OCI-LY3 (cell line): ENCODE results near the gene STARD3.

ENCODE experiments used
- H2AFZ ChIP-seq: fragments of 200-600, 300-600 bp; shearing (Covaris generic); 2 replicates; pipeline ENCODE4 v1.6.0; 2014; ENCODE audit warnings: antibody characterized with exemption, low read depth, low read length
- H3K27ac ChIP-seq: fragments of 200-600, 300-600 bp; sonication (generic); 2 replicates; pipeline ENCODE4 v1.5.1; 2014; ENCODE audit warnings: mild to moderate bottlenecking, low read length, moderate library complexity, mixed read lengths
- H3K27me3 ChIP-seq: fragments of 200-600, 300-600 bp; sonication (generic); 2 replicates; pipeline ENCODE4 v1.6.1; 2014; ENCODE audit warnings: low read depth, low read length, mixed read lengths
- H3K36me3 ChIP-seq: fragments of 200-600, 300-600 bp; sonication (generic); replicated peaks from 2 replicates; pipeline ENCODE3; 2014; ENCODE audit warnings: low read depth, low read length, mixed read lengths
- H3K4me1 ChIP-seq: fragments of 300-600, 200-600 bp; sonication (generic); 2 replicates; pipeline ENCODE4 v1.6.1; 2014; ENCODE audit warnings: low read length, mixed read lengths
- H3K4me2 ChIP-seq: fragments of 200-600, 300-600 bp; sonication (generic); 2 replicates; pipeline ENCODE4 v1.6.1; 2014; ENCODE audit warnings: low read length, mixed read lengths
- H3K4me3 ChIP-seq: fragments of 300-600, 200-600 bp; sonication (generic); 2 replicates; pipeline ENCODE4 v1.5.1; 2014; ENCODE audit warnings: antibody characterized with exemption, mild to moderate bottlenecking, low read length, moderate library complexity
- H3K79me2 ChIP-seq: fragments of 300-600, 200-600 bp; shearing (Covaris generic); 2 replicates; pipeline ENCODE4 v1.6.1; 2014; ENCODE audit warnings: mild to moderate bottlenecking, low read length, mixed read lengths
- H3K9ac ChIP-seq: fragments of 300-600, 200-600 bp; shearing (Covaris generic); 2 replicates; pipeline ENCODE4 v1.6.0; 2014; ENCODE audit warnings: mild to moderate bottlenecking, low read length, moderate library complexity
- H3K9me3 ChIP-seq: fragments of 200-600, 300-600 bp; shearing (Covaris generic); 2 replicates; pipeline ENCODE4 v1.6.1; 2014; ENCODE audit warnings: low read length, mixed read lengths; ENCODE audit not compliant: insufficient read depth
- H4K20me1 ChIP-seq: fragments of 200-600, 300-600 bp; sonication (generic); 2 replicates; pipeline ENCODE4 v1.6.1; 2016; ENCODE audit warnings: low read length, mixed read lengths; ENCODE audit not compliant: insufficient read depth
- CTCF ChIP-seq: fragments of 200-600, 300-600 bp; sonication (generic); IDR thresholded peaks from 2 replicates; pipeline ENCODE4 v1.5.1; 2014; ENCODE audit warnings: antibody characterized with exemption, low read length, low read depth
- EZH2phosphoT487 ChIP-seq: fragments of 200-600 bp; shearing (Covaris generic); IDR thresholded peaks from 2 replicates; pipeline ENCODE4 v1.6.1; 2018; ENCODE audit warnings: antibody characterized with exemption, mixed run types, low read depth

The STARD3 gene

GRCh38 chr17:39643271-39643670 lies 6.3 kb downstream of the STARD3 start:
- no peak overlapping the region for H3K27ac ChIP-seq
- H3K4me3 ChIP-seq = no peak overlapping the region
- TF ChIP-seq CTCF (no peak), EZH2phosphoT487 (no peak)
- H3K79me2 ChIP-seq = peaks cover 48% of the 10 kb centered on the region
- peaks cover 15% of the 10 kb centered on the region for H3K4me1 ChIP-seq
- no peak overlapping the region for H3K9ac ChIP-seq
- peaks cover 38% of the 10 kb centered on the region for H4K20me1 ChIP-seq
- no peaks in the 10 kb centered on the region for H3K27me3 ChIP-seq
- no peak overlapping the region for H2AFZ ChIP-seq
- no peak overlapping the region for H3K4me2 ChIP-seq
- no peaks in the 10 kb centered on the region for H3K9me3 ChIP-seq
- H3K36me3 ChIP-seq = no peaks in the 10 kb centered on the region

GRCh38 chr17:39647256-39647655 lies 10.3 kb downstream of the STARD3 start:
- Histone ChIP-seq H3K36me3 (no peaks in the 10 kb centered on the region), H2AFZ (no peak overlapping the region), H3K79me2 (peaks cover 16% of the 10 kb centered on the region), H3K4me2 (no peak overlapping the region), H3K4me1 (no peaks in the 10 kb centered on the region), H3K27ac (no peak overlapping the region), H3K4me3 (no peak overlapping the region), H3K27me3 (no peaks in the 10 kb centered on the region), H3K9ac (no peak overlapping the region), H3K9me3 (no peaks in the 10 kb centered on the region), H4K20me1 (peaks cover 19% of the 10 kb centered on the region)
- TF ChIP-seq CTCF (no peak), EZH2phosphoT487 (no peak)

GRCh38 chr17:39648616-39649366 lies 11.8 kb downstream of the STARD3 start:
- no peak overlapping the region for H3K27ac ChIP-seq
- no peak overlapping the region for H2AFZ ChIP-seq
- H3K4me3 ChIP-seq = no peak overlapping the region
- H3K4me1 ChIP-seq = no peaks in the 10 kb centered on the region
- TF ChIP-seq CTCF = no peak
- TF ChIP-seq EZH2phosphoT487 = no peak
- no peak overlapping the region for H3K9ac ChIP-seq
- H3K9me3 ChIP-seq = no peaks in the 10 kb centered on the region
- no peaks in the 10 kb centered on the region for H3K36me3 ChIP-seq
- H3K27me3 ChIP-seq = no peaks in the 10 kb centered on the region
- H3K4me2 ChIP-seq = no peak overlapping the region
- H4K20me1 ChIP-seq = peaks cover 6% of the 10 kb centered on the region; the same call in 1 of the 2 replicates
- peaks cover 7% of the 10 kb centered on the region; the same call in 1 of the 2 replicates for H3K79me2 ChIP-seq

GRCh38 chr17:39650121-39650579 lies 13.2 kb downstream of the STARD3 start:
- Histone ChIP-seq H4K20me1 (no peaks in the 10 kb centered on the region; the same call in 1 of the 2 replicates), H3K9me3 (no peaks in the 10 kb centered on the region), H3K36me3 (no peaks in the 10 kb centered on the region), H3K4me2 (no peak overlapping the region), H3K27ac (no peak overlapping the region), H3K4me1 (no peaks in the 10 kb centered on the region), H3K79me2 (peaks cover 6% of the 10 kb centered on the region; the same call in 1 of the 2 replicates), H2AFZ (no peak overlapping the region), H3K27me3 (no peaks in the 10 kb centered on the region), H3K4me3 (no peak overlapping the region), H3K9ac (no peak overlapping the region)
- TF ChIP-seq EZH2phosphoT487 (no peak), CTCF (no peak)
